Measurements from ENCODE around the gene IGFN1. TPM values are rescaled to one million over a fixed set of nuclear protein-coding genes. Genes with fewer than 3 reads are reported as not detected.

The IGFN1 gene
- total and polyA plus RNA-seq, 10 of the 15 experiments (the other 5 are each of a cell fraction or from before 2014, with no cell fraction given): not detected

GRCh38 chr1:201264554-201264953 is 73.9 kb downstream of the IGFN1 start:
- no TSS peak for BruUV-seq (replicated peaks)
- Histone ChIP-seq H3K4me2 (ENCODE audit: control insufficient read depth, insufficient read depth) (no peak overlapping the region), H3K27ac (ENCODE audit: control insufficient read depth, insufficient read depth) (no peak overlapping the region), H3K36me3 (ENCODE audit: control insufficient read depth in 2 of 2, insufficient read depth in 2 of 2, low read length in 1 of 2) (no peaks in the 10 kb centered on the region), H3K4me1 (ENCODE audit: control insufficient read depth, insufficient read depth, low read length) (no peaks in the 10 kb centered on the region), H3K9me3 (replicated peaks; ENCODE audit: control insufficient read depth, insufficient read depth, low read length) (no peaks in the 10 kb centered on the region), H3K9ac (ENCODE audit: control insufficient read depth, insufficient read depth, low read length) (no peak overlapping the region), H3K79me2 (ENCODE audit: control insufficient read depth, insufficient read depth, low read length) (no peaks in the 10 kb centered on the region), H3K4me3 (no peak overlapping the region), H4K20me1 (ENCODE audit: control insufficient read depth, insufficient read depth) (no peaks in the 10 kb centered on the region), H3K27me3 (replicated peaks in 1 of 2; ENCODE audit: control insufficient read depth in 2 of 2, insufficient read depth in 2 of 2, low read length in 1 of 2) (peaks cover 0 to 2% of the 10 kb centered on the region in 2 experiments; a peak in 3 of 4 replicates), H2AFZ (ENCODE audit: control insufficient read depth, low read depth, low read length) (no peak overlapping the region)
- ATAC-seq (no peak), DNase-seq (ENCODE audit: low read depth, low spot score) (no peak), FAIRE-seq (no peak)
- ChIA-PET SMC1A (ENCODE audit: uncharacterized antibody, unreplicated experiment) (interaction anchor here (0.6 kb wide), 1 partner anchor 271 kb away, joined by 3 read pairs; no protein-coding TSS in a partner anchor), POLR2A (no interaction called here), RAD21 (ENCODE audit: unreplicated experiment) (no interaction called here), CTCF (interaction anchor here (1.6 kb wide), 2 partner anchors 11 to 98 kb away, joined by 4 to 6 read pairs; no protein-coding TSS in a partner anchor)
- intact Hi-C loops (cut with micrococcal nuclease; ENCODE audit: unreplicated experiment) (no loop called here), in situ Hi-C loops (cut with MboI) (no loop called here)
- WGBS (ENCODE audit: insufficient coverage, insufficient replicate concordance, low lambda C conversion rate, missing lambda C conversion rate): 12% methylated on average over 4 of the region's 4 CpGs
- TF ChIP-seq RCOR1 (conservative IDR thresholded peaks at IDR 0.05; ENCODE audit: low read depth, low read length) (no peak), EP300 (IDR thresholded peaks at IDR 0.05; ENCODE audit: borderline replicate concordance in 1 of 2, control insufficient read depth in 1 of 2, low read depth in 2 of 2, low read length in 2 of 2) (no peak), SIN3A (IDR thresholded peaks at IDR 0.05; ENCODE audit: low read depth, low read length) (no peak), CREM (IDR thresholded peaks at IDR 0.05; ENCODE audit: low read depth) (no peak), PML (IDR thresholded peaks at IDR 0.05; ENCODE audit: low read length) (no peak), TCF12 (IDR thresholded peaks at IDR 0.05; ENCODE audit: low read depth, low read length) (no peak), E4F1 (IDR thresholded peaks at IDR 0.05; ENCODE audit: borderline replicate concordance, partially characterized antibody) (no peak)
- TF ChIP-seq, protein P1, sequence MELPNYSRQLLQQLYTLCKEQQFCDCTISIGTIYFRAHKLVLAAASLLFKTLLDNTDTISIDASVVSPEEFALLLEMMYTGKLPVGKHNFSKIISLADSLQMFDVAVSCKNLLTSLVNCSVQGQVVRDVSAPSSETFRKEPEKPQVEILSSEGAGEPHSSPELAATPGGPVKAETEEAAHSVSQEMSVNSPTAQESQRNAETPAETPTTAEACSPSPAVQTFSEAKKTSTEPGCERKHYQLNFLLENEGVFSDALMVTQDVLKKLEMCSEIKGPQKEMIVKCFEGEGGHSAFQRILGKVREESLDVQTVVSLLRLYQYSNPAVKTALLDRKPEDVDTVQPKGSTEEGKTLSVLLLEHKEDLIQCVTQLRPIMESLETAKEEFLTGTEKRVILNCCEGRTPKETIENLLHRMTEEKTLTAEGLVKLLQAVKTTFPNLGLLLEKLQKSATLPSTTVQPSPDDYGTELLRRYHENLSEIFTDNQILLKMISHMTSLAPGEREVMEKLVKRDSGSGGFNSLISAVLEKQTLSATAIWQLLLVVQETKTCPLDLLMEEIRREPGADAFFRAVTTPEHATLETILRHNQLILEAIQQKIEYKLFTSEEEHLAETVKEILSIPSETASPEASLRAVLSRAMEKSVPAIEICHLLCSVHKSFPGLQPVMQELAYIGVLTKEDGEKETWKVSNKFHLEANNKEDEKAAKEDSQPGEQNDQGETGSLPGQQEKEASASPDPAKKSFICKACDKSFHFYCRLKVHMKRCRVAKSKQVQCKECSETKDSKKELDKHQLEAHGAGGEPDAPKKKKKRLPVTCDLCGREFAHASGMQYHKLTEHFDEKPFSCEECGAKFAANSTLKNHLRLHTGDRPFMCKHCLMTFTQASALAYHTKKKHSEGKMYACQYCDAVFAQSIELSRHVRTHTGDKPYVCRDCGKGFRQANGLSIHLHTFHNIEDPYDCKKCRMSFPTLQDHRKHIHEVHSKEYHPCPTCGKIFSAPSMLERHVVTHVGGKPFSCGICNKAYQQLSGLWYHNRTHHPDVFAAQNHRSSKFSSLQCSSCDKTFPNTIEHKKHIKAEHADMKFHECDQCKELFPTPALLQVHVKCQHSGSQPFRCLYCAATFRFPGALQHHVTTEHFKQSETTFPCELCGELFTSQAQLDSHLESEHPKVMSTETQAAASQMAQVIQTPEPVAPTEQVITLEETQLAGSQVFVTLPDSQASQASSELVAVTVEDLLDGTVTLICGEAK (IDR thresholded peaks at IDR 0.05; ENCODE audit: borderline replicate concordance): no peak
- TF ChIP-seq, protein P2, sequence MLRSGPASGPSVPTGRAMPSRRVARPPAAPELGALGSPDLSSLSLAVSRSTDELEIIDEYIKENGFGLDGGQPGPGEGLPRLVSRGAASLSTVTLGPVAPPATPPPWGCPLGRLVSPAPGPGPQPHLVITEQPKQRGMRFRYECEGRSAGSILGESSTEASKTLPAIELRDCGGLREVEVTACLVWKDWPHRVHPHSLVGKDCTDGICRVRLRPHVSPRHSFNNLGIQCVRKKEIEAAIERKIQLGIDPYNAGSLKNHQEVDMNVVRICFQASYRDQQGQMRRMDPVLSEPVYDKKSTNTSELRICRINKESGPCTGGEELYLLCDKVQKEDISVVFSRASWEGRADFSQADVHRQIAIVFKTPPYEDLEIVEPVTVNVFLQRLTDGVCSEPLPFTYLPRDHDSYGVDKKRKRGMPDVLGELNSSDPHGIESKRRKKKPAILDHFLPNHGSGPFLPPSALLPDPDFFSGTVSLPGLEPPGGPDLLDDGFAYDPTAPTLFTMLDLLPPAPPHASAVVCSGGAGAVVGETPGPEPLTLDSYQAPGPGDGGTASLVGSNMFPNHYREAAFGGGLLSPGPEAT (IDR thresholded peaks at IDR 0.05; ENCODE audit: low read depth): no peak
- TF ChIP-seq, protein P3, sequence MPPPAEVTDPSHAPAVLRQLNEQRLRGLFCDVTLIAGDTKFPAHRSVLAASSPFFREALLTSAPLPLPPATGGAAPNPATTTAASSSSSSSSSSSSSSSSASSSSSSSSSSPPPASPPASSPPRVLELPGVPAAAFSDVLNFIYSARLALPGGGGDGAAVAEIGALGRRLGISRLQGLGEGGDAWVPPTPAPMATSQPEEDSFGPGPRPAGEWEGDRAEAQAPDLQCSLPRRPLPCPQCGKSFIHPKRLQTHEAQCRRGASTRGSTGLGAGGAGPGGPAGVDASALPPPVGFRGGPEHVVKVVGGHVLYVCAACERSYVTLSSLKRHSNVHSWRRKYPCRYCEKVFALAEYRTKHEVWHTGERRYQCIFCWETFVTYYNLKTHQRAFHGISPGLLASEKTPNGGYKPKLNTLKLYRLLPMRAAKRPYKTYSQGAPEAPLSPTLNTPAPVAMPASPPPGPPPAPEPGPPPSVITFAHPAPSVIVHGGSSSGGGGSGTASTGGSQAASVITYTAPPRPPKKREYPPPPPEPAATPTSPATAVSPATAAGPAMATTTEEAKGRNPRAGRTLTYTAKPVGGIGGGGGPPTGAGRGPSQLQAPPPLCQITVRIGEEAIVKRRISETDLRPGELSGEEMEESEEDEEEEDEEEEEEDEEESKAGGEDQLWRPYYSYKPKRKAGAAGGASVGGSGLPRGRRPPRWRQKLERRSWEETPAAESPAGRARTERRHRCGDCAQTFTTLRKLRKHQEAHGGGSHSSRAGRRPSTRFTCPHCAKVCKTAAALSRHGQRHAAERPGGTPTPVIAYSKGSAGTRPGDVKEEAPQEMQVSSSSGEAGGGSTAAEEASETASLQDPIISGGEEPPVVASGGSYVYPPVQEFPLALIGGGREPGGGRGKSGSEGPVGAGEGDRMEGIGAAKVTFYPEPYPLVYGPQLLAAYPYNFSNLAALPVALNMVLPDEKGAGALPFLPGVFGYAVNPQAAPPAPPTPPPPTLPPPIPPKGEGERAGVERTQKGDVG (CRISPR knock-in tag; IDR thresholded peaks at IDR 0.05): no peak

All from GM12878 (cell line).